Motor neuron (in vitro differentiated cells): ENCODE results near the gene RUNX2. TPM values are rescaled to one million over a fixed set of nuclear protein-coding genes. Genes with fewer than 3 reads are reported as not detected.

Experiments
- ATAC-seq, 8 experiments: fragments of 200-7000 bp; cut with Tn5 transposase; replicated peaks in 6 of 8; 2 replicates each; pipeline ENCODE4 v1.8.0; 2021; ENCODE audit warnings: mild to moderate bottlenecking in 8 of 8, moderate library complexity in 8 of 8
- H3K27ac ChIP-seq, 2 donors: fragments of 250-450 bp; sonication (Bioruptor Pico); 2 replicates each; pipeline ENCODE4 v1.9.0; 2021; ENCODE audit warnings: antibody characterized with exemption in 2 of 2, mild to moderate bottlenecking in 2 of 2, moderate library complexity in 1 of 2
- H3K4me1 ChIP-seq, 2 donors: fragments of 250-450 bp; sonication (Bioruptor Pico); replicated peaks in 1 of 2; 2 replicates each; pipeline ENCODE4 v1.6.1; 2021; ENCODE audit warnings: antibody characterized with exemption in 2 of 2, mild to moderate bottlenecking in 2 of 2, moderate library complexity in 1 of 2
- H3K4me3 ChIP-seq, 5 donors: fragments of 250-450 bp; sonication (Bioruptor Pico); 2 replicates each; pipeline ENCODE4 v1.9.0; 2021; ENCODE audit warnings: antibody characterized with exemption in 5 of 5, mild to moderate bottlenecking in 5 of 5, moderate library complexity in 4 of 5
- WGBS, 10 experiments: fragments of 450-650 bp; shearing (Covaris generic); methylation state at CpG; one replicate each; pipeline ENCODE4 v1.0.0; 2022; 5-methylcytosine and 5-hydroxymethylcytosine counted together
- in situ Hi-C, 9 experiments: fragments of 400-800 bp; cut with MboI; loops; one replicate each; pipeline ENCODE4 v1.15.0; 2021; ENCODE audit warnings: low sequenced_read_pairs in 9 of 9, low pct_unique_long_range_greater_than_20kb in 2 of 9; ENCODE audit not compliant: unreplicated experiment in 9 of 9
- total RNA-seq, 8 experiments: library from RNA; unstranded; fragments of 300-600 nt; gene quantifications; 2 replicates each; pipeline versions ENCODE4 v1.2.3 to v1.2.4, GENCODE V29; 2022

RUNX2 gene
- total RNA-seq, 8 experiments from 2014 or later: 0.46 to 7.8 (median 1.8) TPM

- ATAC-seq: no peak
- H3K4me1 ChIP-seq: no peaks in the 10 kb centered on the region
- in situ Hi-C loops: no loop called here
- no peak overlapping the region for H3K4me3 ChIP-seq
- WGBS, 10 experiments: 80 to 100% (median 100%) methylated on average over 1 to 6 of the region's 7 CpGs; no CpG with 5 or more reads in 5 of the 10 experiments
- H3K27ac ChIP-seq: no peak overlapping the region
These were observed 17.9 kb upstream of the RUNX2 start for GRCh38 chr6:45310118-45310788.

DNA sequence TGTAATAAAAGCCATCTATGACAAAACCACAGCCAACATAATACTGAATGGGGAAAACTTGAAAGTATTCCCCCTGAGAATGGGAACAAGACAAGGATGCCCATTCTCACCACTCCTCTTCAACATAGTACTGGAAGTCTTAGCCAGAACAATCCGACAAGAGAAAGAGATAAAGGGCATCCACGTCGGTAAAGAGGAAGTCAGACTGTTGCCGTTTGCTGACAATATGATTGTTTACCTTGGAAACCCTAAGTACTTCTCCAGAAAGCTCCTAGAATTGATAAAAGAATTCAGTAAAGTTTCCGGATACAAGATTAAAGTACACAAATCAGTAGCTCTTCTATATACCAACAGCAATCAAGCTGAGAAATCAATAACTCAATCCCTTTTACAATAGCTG, 14.0 kb upstream of the RUNX2 start:
- Histone ChIP-seq H3K27ac (no peak overlapping the region), H3K4me3 (no peak overlapping the region), H3K4me1 (no peaks in the 10 kb centered on the region)
- in situ Hi-C loops: no loop called here
- no peak for ATAC-seq
- WGBS, 10 experiments: 77 to 100% (median 92%) methylated on average over 2 to 5 of the region's 5 CpGs

GRCh38 chr6:45320349-45320748, 7.8 kb upstream of the RUNX2 start:
- Histone ChIP-seq H3K27ac (no peak overlapping the region), H3K4me1 (peaks cover 0 to 4% of the 10 kb centered on the region in 2 donors), H3K4me3 (no peak overlapping the region)
- no peak for ATAC-seq
- in situ Hi-C loops: no loop called here
- WGBS, 10 experiments: 80 to 100% (median 92%) methylated on average over 2 to 4 of the region's 4 CpGs; no CpG with 5 or more reads in 2 of the 10 experiments

GRCh38 chr6:45323656-45324224, 4.4 kb upstream of the RUNX2 start:
- H3K27ac ChIP-seq: no peak overlapping the region
- H3K4me1 ChIP-seq: peaks cover 4 to 6% of the 10 kb centered on the region in 2 donors
- in situ Hi-C loops: no loop called here
- 25 to 100% (median 89%) methylated on average over 1 to 3 of the region's 3 CpGs; no CpG with 5 or more reads in 1 of the 10 experiments for WGBS, 10 experiments
- no peak overlapping the region for H3K4me3 ChIP-seq
- ATAC-seq: no peak

- H3K4me1 ChIP-seq: peaks cover 4 to 6% of the 10 kb centered on the region in 2 donors
- WGBS, 10 experiments: 64 to 100% (median 84%) methylated on average over 2 to 5 of the region's 5 CpGs
- in situ Hi-C loops: no loop called here
- ATAC-seq: peak in 1 of 8 experiments; percentile 68
- no peak overlapping the region for H3K27ac ChIP-seq
- H3K4me3 ChIP-seq: no peak overlapping the region
These were observed 1.3 kb upstream of the RUNX2 start for GRCh38 chr6:45326698-45327417.

GRCh38 chr6:45328523-45328922, 393 bp downstream of the RUNX2 start:
- in situ Hi-C loops: no loop called here
- H3K4me1 ChIP-seq: peaks cover 0 to 6% of the 10 kb centered on the region in 2 donors
- H3K4me3 ChIP-seq: no peak overlapping the region
- H3K27ac ChIP-seq: no peak overlapping the region
- ATAC-seq: peak in 1 of 8 experiments; percentile 19

DNA sequence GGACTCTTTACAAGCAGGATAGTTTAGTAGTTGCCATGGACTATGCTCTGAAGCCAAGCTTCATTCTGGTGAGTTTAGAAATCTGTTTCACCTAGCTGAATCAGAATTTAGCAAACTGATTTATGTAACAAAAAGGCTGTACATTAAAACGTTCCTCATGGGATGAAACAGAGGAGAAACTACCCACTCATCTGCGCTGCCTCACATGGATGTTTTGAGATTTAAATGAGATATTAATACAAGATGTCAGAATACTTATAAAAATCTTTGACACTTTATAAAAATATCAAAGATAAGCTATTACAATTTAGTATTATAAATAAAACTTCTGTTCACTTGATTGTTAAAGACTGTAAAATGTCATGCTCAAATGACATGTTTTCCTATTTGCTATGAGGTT, 16.8 kb downstream of the RUNX2 start:
- 69 to 86% (median 75%) methylated on average over 1 to 2 of the region's 2 CpGs; no CpG with 5 or more reads in 3 of the 10 experiments for WGBS, 10 experiments
- H3K27ac ChIP-seq: no peak overlapping the region
- no peak overlapping the region for H3K4me3 ChIP-seq
- in situ Hi-C loops: no loop called here
- H3K4me1 ChIP-seq: no peaks in the 10 kb centered on the region
- no peak for ATAC-seq

DNA sequence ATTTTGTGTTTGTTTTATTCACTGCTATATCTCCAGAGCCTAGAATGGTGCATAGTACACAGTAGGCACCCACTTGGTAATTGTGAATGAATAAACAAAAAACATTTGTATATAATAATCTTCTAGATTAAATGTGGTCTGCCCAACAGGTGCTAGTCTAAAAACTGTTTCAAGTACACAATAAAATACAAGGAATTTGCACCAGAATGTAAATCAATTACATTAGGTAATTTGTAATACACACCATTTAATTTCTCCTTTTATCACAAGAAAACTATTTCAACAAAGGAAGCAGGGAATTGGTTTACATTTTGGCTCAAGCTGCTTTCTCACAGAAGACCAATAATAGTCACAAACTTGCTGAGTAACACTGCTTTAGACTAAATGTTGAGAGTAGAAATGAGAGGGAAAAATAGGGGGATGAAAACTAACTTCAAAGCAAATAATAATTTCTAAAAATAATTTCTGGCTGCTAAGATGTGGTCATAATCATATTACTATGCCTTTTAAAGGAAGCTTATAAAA, 22.1 kb downstream of the RUNX2 start:
- in situ Hi-C loops: no loop called here
- H3K4me1 ChIP-seq: no peaks in the 10 kb centered on the region

DNA sequence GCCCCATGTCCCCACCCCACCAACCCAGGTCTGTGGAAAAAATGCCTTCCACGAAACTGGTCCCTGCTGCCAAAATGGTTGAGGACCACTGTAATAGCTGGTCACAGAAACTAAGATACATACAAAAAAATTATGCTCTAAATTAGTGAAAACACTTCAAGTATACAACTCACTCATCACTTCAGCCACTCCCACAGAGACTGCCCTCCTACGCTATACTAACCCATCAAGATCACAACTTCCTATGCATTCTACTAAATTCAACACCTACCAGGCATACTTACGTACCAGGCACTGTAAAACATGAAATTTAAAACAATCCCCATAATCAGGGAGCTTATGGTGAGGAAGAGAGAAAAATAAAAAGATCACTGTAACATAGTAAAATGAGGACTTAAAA, 22.9 kb downstream of the RUNX2 start:
- WGBS, 10 experiments: 85 to 100% (median 100%) methylated on average over 1 to 3 of the region's 3 CpGs; no CpG with 5 or more reads in 1 of the 10 experiments
- ATAC-seq: no peak
- H3K4me1 ChIP-seq: no peaks in the 10 kb centered on the region

More for the DNA sequence above, 22.1 kb downstream of the RUNX2 start:
- H3K4me3 ChIP-seq: no peak overlapping the region
- H3K27ac ChIP-seq: no peak overlapping the region
- no peak for ATAC-seq

GRCh38 chr6:45351667-45352066, 23.5 kb downstream of the RUNX2 start:
- 64 to 100% (median 100%) methylated on average over 1 of the region's 1 CpG; no CpG with 5 or more reads in 5 of the 10 experiments for WGBS, 10 experiments
- Histone ChIP-seq H3K4me3 (no peak overlapping the region), H3K4me1 (no peaks in the 10 kb centered on the region), H3K27ac (no peak overlapping the region)
- no peak for ATAC-seq
- in situ Hi-C loops: no loop called here

More for the DNA sequence above, 22.9 kb downstream of the RUNX2 start:
- H3K4me3 ChIP-seq: no peak overlapping the region
- in situ Hi-C loops: no loop called here
- H3K27ac ChIP-seq: no peak overlapping the region

- WGBS, 10 experiments: 86 to 100% (median 97%) methylated on average over 2 of the region's 2 CpGs; no CpG with 5 or more reads in 1 of the 10 experiments
- no peak for ATAC-seq
- in situ Hi-C loops: no loop called here
- Histone ChIP-seq H3K27ac (no peak overlapping the region), H3K4me1 (no peaks in the 10 kb centered on the region), H3K4me3 (no peak overlapping the region)
These were observed 25.5 kb downstream of the RUNX2 start for GRCh38 chr6:45353654-45354053.

- H3K4me3 ChIP-seq: no peak overlapping the region
- in situ Hi-C loops: no loop called here
- H3K27ac ChIP-seq: no peak overlapping the region
- no peak for ATAC-seq
- no peaks in the 10 kb centered on the region for H3K4me1 ChIP-seq
These were observed 36.3 kb downstream of the RUNX2 start for GRCh38 chr6:45364466-45364865.

DNA sequence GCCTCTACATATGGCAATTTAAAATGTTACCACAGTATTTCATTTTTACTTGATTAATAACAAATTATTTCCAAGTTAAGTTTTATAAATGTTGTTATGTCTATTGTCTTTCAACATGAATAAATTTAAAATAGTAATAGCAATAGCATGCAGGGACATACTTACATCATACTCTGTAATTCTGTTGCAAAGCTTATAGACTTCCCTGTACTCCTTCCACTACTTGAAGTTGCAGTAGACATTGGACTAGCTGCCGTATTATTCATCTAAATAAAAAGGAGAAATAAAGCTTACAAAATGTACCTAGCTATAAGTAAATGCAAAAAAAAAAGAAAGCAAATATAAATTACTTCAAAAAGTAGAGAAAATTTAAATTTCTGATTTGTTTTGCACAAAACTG, 36.9 kb downstream of the RUNX2 start:
- no peak for ATAC-seq
- in situ Hi-C loops: no loop called here
- WGBS, 10 experiments: 83 to 100% (median 100%) methylated on average over 1 of the region's 1 CpG; no CpG with 5 or more reads in 1 of the 10 experiments
- H3K27ac ChIP-seq: no peak overlapping the region
- no peaks in the 10 kb centered on the region for H3K4me1 ChIP-seq
- no peak overlapping the region for H3K4me3 ChIP-seq
